ENCODE data around the gene B4GALNT3. TPM values are rescaled to one million over a fixed set of nuclear protein-coding genes. Genes with fewer than 3 reads are reported as not detected.

B4GALNT3 gene
- total and polyA plus RNA-seq, 2 experiments from 2014 or later, result 2.8 to 15.8 TPM

DNA sequence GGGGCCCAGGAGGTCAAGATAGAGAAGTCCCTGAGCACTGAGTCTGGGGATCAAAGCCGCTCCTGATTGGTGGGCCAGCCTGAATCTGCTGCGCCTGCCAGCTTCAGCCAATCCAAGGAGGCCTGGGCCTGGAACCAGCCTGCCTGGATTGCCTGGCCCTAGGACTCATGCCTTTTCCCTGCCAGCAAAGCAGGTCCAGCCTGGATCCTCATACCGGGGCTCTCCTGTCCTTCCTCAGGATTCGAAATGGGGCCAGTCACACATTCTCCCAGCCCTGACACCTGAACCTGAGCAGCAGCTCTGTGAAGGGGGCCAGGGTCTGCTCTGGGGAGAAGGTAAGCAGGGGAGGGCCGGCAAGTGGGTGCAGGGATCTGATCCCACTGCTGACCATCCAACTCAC, 121.6 kb downstream of the B4GALNT3 start:
- Histone ChIP-seq H2AFZ (no peak overlapping the region), H3K27ac (ENCODE audit: low read depth) (no peak overlapping the region), H3K27me3 (ENCODE audit: insufficient read depth) (peaks cover 7% of the 10 kb centered on the region; the same call in 1 of the 2 replicates), H3K36me3 (ENCODE audit: insufficient read depth) (no peaks in the 10 kb centered on the region), H3F3A (replicated peaks; ENCODE audit: low read depth) (no peaks in the 10 kb centered on the region; the same call in 1 of the 2 replicates), H3K4me3 (no peak overlapping the region), H3K4me1 (ENCODE audit: insufficient read depth) (0 out of 2 replicates have a peak, but pooled peaks cover 7% of the 10 kb centered on the region), H4K20me1 (replicated peaks; ENCODE audit: insufficient read depth) (no peaks in the 10 kb centered on the region), H3K79me2 (replicated peaks; ENCODE audit: insufficient read depth) (no peaks in the 10 kb centered on the region), H3K9me2 (ENCODE audit: insufficient read depth) (no peaks in the 10 kb centered on the region), H3K4me2 (no peak overlapping the region)
- H3K4me3 Mint-ChIP-seq, result no peak overlapping the region
- no peaks in the 10 kb centered on the region; the same call in 2 of the 3 replicates for H3K9me3 Mint-ChIP-seq
- H3K36me3 Mint-ChIP-seq (ENCODE audit: low read depth), result no peaks in the 10 kb centered on the region
- no peaks in the 10 kb centered on the region for H3K27me3 Mint-ChIP-seq (ENCODE audit: insufficient read depth, low read depth, poor library complexity)
- DNase-seq (ENCODE audit: low spot score), result no peak
- TF ChIP-seq NANOG (IDR thresholded peaks at IDR 0.05; ENCODE audit: borderline replicate concordance) (no peak), EZH2phosphoT487 (IDR thresholded peaks at IDR 0.05; ENCODE audit: unreplicated experiment) (no peak), ZNF331 (CRISPR knock-in tag; IDR thresholded peaks at IDR 0.05; ENCODE audit: low read depth) (no peak), POLR2AphosphoS5 (IDR thresholded peaks at IDR 0.05; ENCODE audit: low read depth) (no peak)
- TF ChIP-seq, protein P1, sequence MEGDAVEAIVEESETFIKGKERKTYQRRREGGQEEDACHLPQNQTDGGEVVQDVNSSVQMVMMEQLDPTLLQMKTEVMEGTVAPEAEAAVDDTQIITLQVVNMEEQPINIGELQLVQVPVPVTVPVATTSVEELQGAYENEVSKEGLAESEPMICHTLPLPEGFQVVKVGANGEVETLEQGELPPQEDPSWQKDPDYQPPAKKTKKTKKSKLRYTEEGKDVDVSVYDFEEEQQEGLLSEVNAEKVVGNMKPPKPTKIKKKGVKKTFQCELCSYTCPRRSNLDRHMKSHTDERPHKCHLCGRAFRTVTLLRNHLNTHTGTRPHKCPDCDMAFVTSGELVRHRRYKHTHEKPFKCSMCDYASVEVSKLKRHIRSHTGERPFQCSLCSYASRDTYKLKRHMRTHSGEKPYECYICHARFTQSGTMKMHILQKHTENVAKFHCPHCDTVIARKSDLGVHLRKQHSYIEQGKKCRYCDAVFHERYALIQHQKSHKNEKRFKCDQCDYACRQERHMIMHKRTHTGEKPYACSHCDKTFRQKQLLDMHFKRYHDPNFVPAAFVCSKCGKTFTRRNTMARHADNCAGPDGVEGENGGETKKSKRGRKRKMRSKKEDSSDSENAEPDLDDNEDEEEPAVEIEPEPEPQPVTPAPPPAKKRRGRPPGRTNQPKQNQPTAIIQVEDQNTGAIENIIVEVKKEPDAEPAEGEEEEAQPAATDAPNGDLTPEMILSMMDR (conservative IDR thresholded peaks at IDR 0.05; ENCODE audit: low read depth in 2 of 2), result no peak
- TF ChIP-seq, protein P2, sequence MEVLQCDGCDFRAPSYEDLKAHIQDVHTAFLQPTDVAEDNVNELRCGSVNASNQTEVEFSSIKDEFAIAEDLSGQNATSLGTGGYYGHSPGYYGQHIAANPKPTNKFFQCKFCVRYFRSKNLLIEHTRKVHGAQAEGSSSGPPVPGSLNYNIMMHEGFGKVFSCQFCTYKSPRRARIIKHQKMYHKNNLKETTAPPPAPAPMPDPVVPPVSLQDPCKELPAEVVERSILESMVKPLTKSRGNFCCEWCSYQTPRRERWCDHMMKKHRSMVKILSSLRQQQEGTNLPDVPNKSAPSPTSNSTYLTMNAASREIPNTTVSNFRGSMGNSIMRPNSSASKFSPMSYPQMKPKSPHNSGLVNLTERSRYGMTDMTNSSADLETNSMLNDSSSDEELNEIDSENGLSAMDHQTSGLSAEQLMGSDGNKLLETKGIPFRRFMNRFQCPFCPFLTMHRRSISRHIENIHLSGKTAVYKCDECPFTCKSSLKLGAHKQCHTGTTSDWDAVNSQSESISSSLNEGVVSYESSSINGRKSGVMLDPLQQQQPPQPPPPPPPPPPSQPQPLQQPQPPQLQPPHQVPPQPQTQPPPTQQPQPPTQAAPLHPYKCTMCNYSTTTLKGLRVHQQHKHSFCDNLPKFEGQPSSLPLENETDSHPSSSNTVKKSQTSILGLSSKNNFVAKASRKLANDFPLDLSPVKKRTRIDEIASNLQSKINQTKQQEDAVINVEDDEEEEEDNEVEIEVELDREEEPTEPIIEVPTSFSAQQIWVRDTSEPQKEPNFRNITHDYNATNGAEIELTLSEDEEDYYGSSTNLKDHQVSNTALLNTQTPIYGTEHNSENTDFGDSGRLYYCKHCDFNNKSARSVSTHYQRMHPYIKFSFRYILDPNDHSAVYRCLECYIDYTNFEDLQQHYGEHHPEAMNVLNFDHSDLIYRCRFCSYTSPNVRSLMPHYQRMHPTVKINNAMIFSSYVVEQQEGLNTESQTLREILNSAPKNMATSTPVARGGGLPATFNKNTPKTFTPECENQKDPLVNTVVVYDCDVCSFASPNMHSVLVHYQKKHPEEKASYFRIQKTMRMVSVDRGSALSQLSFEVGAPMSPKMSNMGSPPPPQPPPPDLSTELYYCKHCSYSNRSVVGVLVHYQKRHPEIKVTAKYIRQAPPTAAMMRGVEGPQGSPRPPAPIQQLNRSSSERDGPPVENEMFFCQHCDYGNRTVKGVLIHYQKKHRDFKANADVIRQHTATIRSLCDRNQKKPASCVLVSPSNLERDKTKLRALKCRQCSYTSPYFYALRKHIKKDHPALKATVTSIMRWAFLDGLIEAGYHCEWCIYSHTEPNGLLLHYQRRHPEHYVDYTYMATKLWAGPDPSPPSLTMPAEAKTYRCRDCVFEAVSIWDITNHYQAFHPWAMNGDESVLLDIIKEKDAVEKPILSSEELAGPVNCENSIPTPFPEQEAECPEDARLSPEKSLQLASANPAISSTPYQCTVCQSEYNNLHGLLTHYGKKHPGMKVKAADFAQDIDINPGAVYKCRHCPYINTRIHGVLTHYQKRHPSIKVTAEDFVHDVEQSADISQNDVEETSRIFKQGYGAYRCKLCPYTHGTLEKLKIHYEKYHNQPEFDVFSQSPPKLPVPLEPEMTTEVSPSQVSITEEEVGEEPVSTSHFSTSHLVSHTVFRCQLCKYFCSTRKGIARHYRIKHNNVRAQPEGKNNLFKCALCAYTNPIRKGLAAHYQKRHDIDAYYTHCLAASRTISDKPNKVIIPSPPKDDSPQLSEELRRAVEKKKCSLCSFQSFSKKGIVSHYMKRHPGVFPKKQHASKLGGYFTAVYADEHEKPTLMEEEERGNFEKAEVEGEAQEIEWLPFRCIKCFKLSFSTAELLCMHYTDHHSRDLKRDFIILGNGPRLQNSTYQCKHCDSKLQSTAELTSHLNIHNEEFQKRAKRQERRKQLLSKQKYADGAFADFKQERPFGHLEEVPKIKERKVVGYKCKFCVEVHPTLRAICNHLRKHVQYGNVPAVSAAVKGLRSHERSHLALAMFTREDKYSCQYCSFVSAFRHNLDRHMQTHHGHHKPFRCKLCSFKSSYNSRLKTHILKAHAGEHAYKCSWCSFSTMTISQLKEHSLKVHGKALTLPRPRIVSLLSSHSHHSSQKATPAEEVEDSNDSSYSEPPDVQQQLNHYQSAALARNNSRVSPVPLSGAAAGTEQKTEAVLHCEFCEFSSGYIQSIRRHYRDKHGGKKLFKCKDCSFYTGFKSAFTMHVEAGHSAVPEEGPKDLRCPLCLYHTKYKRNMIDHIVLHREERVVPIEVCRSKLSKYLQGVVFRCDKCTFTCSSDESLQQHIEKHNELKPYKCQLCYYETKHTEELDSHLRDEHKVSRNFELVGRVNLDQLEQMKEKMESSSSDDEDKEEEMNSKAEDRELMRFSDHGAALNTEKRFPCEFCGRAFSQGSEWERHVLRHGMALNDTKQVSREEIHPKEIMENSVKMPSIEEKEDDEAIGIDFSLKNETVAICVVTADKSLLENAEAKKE (CRISPR knock-in tag; IDR thresholded peaks at IDR 0.05), result no peak
- TF ChIP-seq, protein P3, sequence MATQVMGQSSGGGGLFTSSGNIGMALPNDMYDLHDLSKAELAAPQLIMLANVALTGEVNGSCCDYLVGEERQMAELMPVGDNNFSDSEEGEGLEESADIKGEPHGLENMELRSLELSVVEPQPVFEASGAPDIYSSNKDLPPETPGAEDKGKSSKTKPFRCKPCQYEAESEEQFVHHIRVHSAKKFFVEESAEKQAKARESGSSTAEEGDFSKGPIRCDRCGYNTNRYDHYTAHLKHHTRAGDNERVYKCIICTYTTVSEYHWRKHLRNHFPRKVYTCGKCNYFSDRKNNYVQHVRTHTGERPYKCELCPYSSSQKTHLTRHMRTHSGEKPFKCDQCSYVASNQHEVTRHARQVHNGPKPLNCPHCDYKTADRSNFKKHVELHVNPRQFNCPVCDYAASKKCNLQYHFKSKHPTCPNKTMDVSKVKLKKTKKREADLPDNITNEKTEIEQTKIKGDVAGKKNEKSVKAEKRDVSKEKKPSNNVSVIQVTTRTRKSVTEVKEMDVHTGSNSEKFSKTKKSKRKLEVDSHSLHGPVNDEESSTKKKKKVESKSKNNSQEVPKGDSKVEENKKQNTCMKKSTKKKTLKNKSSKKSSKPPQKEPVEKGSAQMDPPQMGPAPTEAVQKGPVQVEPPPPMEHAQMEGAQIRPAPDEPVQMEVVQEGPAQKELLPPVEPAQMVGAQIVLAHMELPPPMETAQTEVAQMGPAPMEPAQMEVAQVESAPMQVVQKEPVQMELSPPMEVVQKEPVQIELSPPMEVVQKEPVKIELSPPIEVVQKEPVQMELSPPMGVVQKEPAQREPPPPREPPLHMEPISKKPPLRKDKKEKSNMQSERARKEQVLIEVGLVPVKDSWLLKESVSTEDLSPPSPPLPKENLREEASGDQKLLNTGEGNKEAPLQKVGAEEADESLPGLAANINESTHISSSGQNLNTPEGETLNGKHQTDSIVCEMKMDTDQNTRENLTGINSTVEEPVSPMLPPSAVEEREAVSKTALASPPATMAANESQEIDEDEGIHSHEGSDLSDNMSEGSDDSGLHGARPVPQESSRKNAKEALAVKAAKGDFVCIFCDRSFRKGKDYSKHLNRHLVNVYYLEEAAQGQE (IDR thresholded peaks at IDR 0.05; ENCODE audit: unreplicated experiment), result no peak
- no peak for ATAC-seq
- H3K27ac Mint-ChIP-seq, result no peak overlapping the region
- peaks cover 20% of the 10 kb centered on the region for H3K4me1 Mint-ChIP-seq
